Measurements from ENCODE around the gene IMMP2L.
"Not testable (repeated sequence)": the region's sequence is repeated elsewhere in the genome, so short reads cannot be mapped to it uniquely, and the experiment has no call there.

IMMP2L gene

GRCh38 chr7:111328487-111328886, 233.8 kb downstream of the IMMP2L start:
- H3K4me1 Mint-ChIP-seq: peaks cover 11% of the 10 kb centered on the region
- no peak for ATAC-seq (ENCODE audit: low read depth)
- no peak overlapping the region for H3K4me3 Mint-ChIP-seq
- peaks cover 3% of the 10 kb centered on the region for H3K36me3 Mint-ChIP-seq
- no peak overlapping the region for H3K27ac Mint-ChIP-seq
- no peaks in the 10 kb centered on the region for H3K27me3 Mint-ChIP-seq
- H3K9me3 Mint-ChIP-seq: peaks cover 2% of the 10 kb centered on the region
- DNase-seq (ENCODE audit: low spot score in 2 of 2): no peak

- H3K4me1 Mint-ChIP-seq: peaks cover 20% of the 10 kb centered on the region
- ATAC-seq (ENCODE audit: low read depth) (no peak), DNase-seq (ENCODE audit: low spot score in 2 of 2) (no peak)
- H3K36me3 Mint-ChIP-seq: peaks cover 5% of the 10 kb centered on the region
- no peaks in the 10 kb centered on the region for H3K27me3 Mint-ChIP-seq
- no peaks in the 10 kb centered on the region for H3K9me3 Mint-ChIP-seq
- no peak overlapping the region for H3K27ac Mint-ChIP-seq
- H3K4me3 Mint-ChIP-seq: no peak overlapping the region
Measured at GRCh38 chr7:111324776-111325175, 237.5 kb downstream of the IMMP2L start.

GRCh38 chr7:111324228-111324627, 238.1 kb downstream of the IMMP2L start:
- H3K9me3 Mint-ChIP-seq: no peaks in the 10 kb centered on the region
- H3K27me3 Mint-ChIP-seq: no peaks in the 10 kb centered on the region
- H3K36me3 Mint-ChIP-seq: peaks cover 3% of the 10 kb centered on the region
- no peak overlapping the region for H3K4me3 Mint-ChIP-seq
- no peak overlapping the region for H3K27ac Mint-ChIP-seq
- ATAC-seq (ENCODE audit: low read depth) (peak; percentile 87), DNase-seq (ENCODE audit: low spot score in 2 of 2) (no peak)
- H3K4me1 Mint-ChIP-seq: peaks cover 17% of the 10 kb centered on the region

GRCh38 chr7:111323670-111324069, 238.6 kb downstream of the IMMP2L start:
- not testable (repeated sequence) for H3K4me3 Mint-ChIP-seq; H3K36me3 Mint-ChIP-seq; H3K27ac Mint-ChIP-seq; H3K9me3 Mint-ChIP-seq; ATAC-seq (ENCODE audit: low read depth); H3K27me3 Mint-ChIP-seq; DNase-seq (ENCODE audit: low spot score in 2 of 2)
- peaks cover 16% of the 10 kb centered on the region for H3K4me1 Mint-ChIP-seq

- Mint-ChIP-seq H3K27ac (no peak overlapping the region), H3K27me3 (no peaks in the 10 kb centered on the region), H3K9me3 (no peaks in the 10 kb centered on the region), H3K4me3 (no peak overlapping the region), H3K36me3 (peaks cover 7% of the 10 kb centered on the region), H3K4me1 (peaks cover 13% of the 10 kb centered on the region)
- ATAC-seq (ENCODE audit: low read depth): no peak
- DNase-seq (ENCODE audit: low spot score in 2 of 2): no peak
Measured at GRCh38 chr7:111320133-111320532, 242.2 kb downstream of the IMMP2L start.

- DNase-seq (ENCODE audit: low spot score in 2 of 2) (no peak), ATAC-seq (ENCODE audit: low read depth) (no peak)
- Mint-ChIP-seq H3K27ac (no peak overlapping the region), H3K4me3 (no peak overlapping the region), H3K9me3 (no peaks in the 10 kb centered on the region), H3K27me3 (no peaks in the 10 kb centered on the region), H3K36me3 (peaks cover 12% of the 10 kb centered on the region), H3K4me1 (peaks cover 2% of the 10 kb centered on the region)
Measured at GRCh38 chr7:111312966-111313365, 249.3 kb downstream of the IMMP2L start.

GRCh38 chr7:111308691-111309090, 253.6 kb downstream of the IMMP2L start:
- no peak overlapping the region for H3K4me3 Mint-ChIP-seq
- no peak overlapping the region for H3K27ac Mint-ChIP-seq
- no peak for DNase-seq (ENCODE audit: low spot score in 2 of 2)
- H3K27me3 Mint-ChIP-seq: no peaks in the 10 kb centered on the region
- H3K4me1 Mint-ChIP-seq: peaks cover 2% of the 10 kb centered on the region
- H3K9me3 Mint-ChIP-seq: no peaks in the 10 kb centered on the region
- H3K36me3 Mint-ChIP-seq: peaks cover 8% of the 10 kb centered on the region
- no peak for ATAC-seq (ENCODE audit: low read depth)

GRCh38 chr7:111301891-111302290, 260.4 kb downstream of the IMMP2L start:
- no peak for DNase-seq (ENCODE audit: low spot score in 2 of 2)
- Mint-ChIP-seq H3K9me3 (peaks cover 3% of the 10 kb centered on the region), H3K4me1 (no peaks in the 10 kb centered on the region), H3K4me3 (no peak overlapping the region), H3K27ac (no peak overlapping the region), H3K36me3 (peaks cover 9% of the 10 kb centered on the region), H3K27me3 (no peaks in the 10 kb centered on the region)
- ATAC-seq (ENCODE audit: low read depth): no peak

- no peak for DNase-seq (ENCODE audit: low spot score in 2 of 2)
- Mint-ChIP-seq H3K4me3 (no peak overlapping the region), H3K4me1 (peaks cover 10% of the 10 kb centered on the region), H3K27me3 (no peaks in the 10 kb centered on the region), H3K9me3 (no peaks in the 10 kb centered on the region), H3K27ac (no peak overlapping the region), H3K36me3 (peaks cover 6% of the 10 kb centered on the region)
- ATAC-seq (ENCODE audit: low read depth): no peak
Measured at GRCh38 chr7:111294494-111294893, 267.8 kb downstream of the IMMP2L start.

- H3K27ac Mint-ChIP-seq: peak overlapping the region; percentile 37
- ATAC-seq (ENCODE audit: low read depth) (no peak), DNase-seq (ENCODE audit: low spot score in 2 of 2) (no peak)
- H3K4me1 Mint-ChIP-seq: peaks cover 10% of the 10 kb centered on the region
- peaks cover 17% of the 10 kb centered on the region for H3K36me3 Mint-ChIP-seq
- no peaks in the 10 kb centered on the region for H3K9me3 Mint-ChIP-seq
- no peaks in the 10 kb centered on the region for H3K27me3 Mint-ChIP-seq
- H3K4me3 Mint-ChIP-seq: no peak overlapping the region
Measured at GRCh38 chr7:111292026-111292470, 270.2 kb downstream of the IMMP2L start.

GRCh38 chr7:111290982-111291381, 271.3 kb downstream of the IMMP2L start:
- Mint-ChIP-seq H3K27me3 (no peaks in the 10 kb centered on the region), H3K4me1 (peaks cover 7% of the 10 kb centered on the region), H3K4me3 (no peak overlapping the region), H3K27ac (peak overlapping the region; percentile 20), H3K9me3 (no peaks in the 10 kb centered on the region), H3K36me3 (peaks cover 17% of the 10 kb centered on the region)
- DNase-seq (ENCODE audit: low spot score in 2 of 2) (no peak), ATAC-seq (ENCODE audit: low read depth) (no peak)

GRCh38 chr7:111290419-111290818, 271.9 kb downstream of the IMMP2L start:
- Mint-ChIP-seq H3K36me3 (peaks cover 17% of the 10 kb centered on the region), H3K4me1 (peaks cover 7% of the 10 kb centered on the region), H3K9me3 (no peaks in the 10 kb centered on the region), H3K27ac (peak overlapping the region; percentile 20), H3K4me3 (no peak overlapping the region), H3K27me3 (no peaks in the 10 kb centered on the region)
- DNase-seq (ENCODE audit: low spot score in 2 of 2) (no peak), ATAC-seq (ENCODE audit: low read depth) (no peak)

GRCh38 chr7:111288441-111288840, 273.9 kb downstream of the IMMP2L start:
- not testable (repeated sequence) for H3K9me3 Mint-ChIP-seq; ATAC-seq (ENCODE audit: low read depth); H3K4me3 Mint-ChIP-seq; DNase-seq (ENCODE audit: low spot score in 2 of 2); H3K27me3 Mint-ChIP-seq; H3K27ac Mint-ChIP-seq
- Mint-ChIP-seq H3K36me3 (peaks cover 25% of the 10 kb centered on the region), H3K4me1 (peaks cover 11% of the 10 kb centered on the region)

- ATAC-seq (ENCODE audit: low read depth) (no peak), DNase-seq (ENCODE audit: low spot score in 2 of 2) (no peak)
- no peak overlapping the region for H3K4me3 Mint-ChIP-seq
- H3K27ac Mint-ChIP-seq: no peak overlapping the region
- no peaks in the 10 kb centered on the region for H3K9me3 Mint-ChIP-seq
- no peaks in the 10 kb centered on the region for H3K27me3 Mint-ChIP-seq
- H3K36me3 Mint-ChIP-seq: peaks cover 22% of the 10 kb centered on the region
- peaks cover 7% of the 10 kb centered on the region for H3K4me1 Mint-ChIP-seq
Measured at GRCh38 chr7:111282626-111283025, 279.7 kb downstream of the IMMP2L start.

GRCh38 chr7:111274857-111275256, 287.4 kb downstream of the IMMP2L start:
- no peak for DNase-seq (ENCODE audit: low spot score in 2 of 2)
- no peak overlapping the region for H3K4me3 Mint-ChIP-seq
- peaks cover 11% of the 10 kb centered on the region for H3K36me3 Mint-ChIP-seq
- no peaks in the 10 kb centered on the region for H3K27me3 Mint-ChIP-seq
- peaks cover 3% of the 10 kb centered on the region for H3K9me3 Mint-ChIP-seq
- peaks cover 2% of the 10 kb centered on the region for H3K4me1 Mint-ChIP-seq
- ATAC-seq (ENCODE audit: low read depth): no peak
- no peak overlapping the region for H3K27ac Mint-ChIP-seq
